NCI-H2107 (cell line): Measurements from ENCODE around the gene HOMEZ.

Source experiments
- DNase-seq: peaks from one replicate; lab custom pipeline; 2025; lab: John Stamatoyannopoulos, UW

HOMEZ gene

DNA sequence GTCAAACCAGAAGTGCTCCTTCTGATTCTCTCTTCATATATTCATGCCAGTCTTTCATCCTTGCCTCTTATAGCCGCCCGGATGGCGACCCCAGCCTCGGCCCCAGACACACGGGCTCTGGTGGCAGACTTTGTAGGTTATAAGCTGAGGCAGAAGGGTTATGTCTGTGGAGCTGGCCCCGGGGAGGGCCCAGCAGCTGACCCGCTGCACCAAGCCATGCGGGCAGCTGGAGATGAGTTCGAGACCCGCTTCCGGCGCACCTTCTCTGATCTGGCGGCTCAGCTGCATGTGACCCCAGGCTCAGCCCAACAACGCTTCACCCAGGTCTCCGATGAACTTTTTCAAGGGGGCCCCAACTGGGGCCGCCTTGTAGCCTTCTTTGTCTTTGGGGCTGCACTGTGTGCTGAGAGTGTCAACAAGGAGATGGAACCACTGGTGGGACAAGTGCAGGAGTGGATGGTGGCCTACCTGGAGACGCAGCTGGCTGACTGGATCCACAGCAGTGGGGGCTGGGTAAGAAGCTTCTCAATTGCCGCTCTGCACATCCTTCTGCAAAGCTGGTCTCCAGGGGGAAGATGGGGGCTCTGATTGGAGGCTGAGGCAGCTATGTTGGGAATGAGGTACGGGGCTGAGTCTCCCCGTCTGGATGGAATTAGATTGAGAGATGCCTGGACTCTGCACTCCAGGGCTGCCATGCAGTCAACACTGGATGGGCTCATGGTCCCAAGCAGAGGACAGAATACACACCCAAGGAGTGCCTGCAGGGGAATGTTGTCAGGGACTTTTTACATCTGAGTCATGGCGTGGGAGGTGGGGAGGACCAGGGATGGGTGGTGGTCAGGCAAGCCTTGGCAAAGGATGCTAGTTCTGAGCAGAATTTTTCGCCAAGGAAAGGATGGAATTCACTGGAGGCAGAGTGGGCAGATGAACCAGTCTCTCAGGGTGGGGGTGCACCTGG lies 22.0 kb upstream of the HOMEZ start:
- DNase-seq: no peak

DNA sequence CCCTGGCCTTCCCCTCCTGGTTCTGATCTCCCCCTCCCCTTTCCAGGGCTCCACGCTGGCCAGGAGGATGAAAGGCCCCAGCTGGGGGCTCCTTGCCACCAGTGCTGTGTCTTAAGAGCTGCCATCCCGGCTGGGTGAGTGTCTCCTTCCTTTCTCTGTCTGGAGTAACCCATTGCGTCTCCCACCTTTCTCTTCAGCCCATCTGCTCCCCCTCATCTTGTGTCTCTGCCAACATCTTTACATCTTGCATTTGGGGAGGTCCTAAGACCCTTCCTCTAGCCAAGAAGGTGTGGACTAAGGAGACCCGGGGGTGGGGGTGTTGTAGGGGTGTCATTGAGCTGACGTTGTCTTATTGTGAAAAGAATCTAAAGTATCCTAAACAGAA lies 21.2 kb upstream of the HOMEZ start:
- no peak for DNase-seq

DNA sequence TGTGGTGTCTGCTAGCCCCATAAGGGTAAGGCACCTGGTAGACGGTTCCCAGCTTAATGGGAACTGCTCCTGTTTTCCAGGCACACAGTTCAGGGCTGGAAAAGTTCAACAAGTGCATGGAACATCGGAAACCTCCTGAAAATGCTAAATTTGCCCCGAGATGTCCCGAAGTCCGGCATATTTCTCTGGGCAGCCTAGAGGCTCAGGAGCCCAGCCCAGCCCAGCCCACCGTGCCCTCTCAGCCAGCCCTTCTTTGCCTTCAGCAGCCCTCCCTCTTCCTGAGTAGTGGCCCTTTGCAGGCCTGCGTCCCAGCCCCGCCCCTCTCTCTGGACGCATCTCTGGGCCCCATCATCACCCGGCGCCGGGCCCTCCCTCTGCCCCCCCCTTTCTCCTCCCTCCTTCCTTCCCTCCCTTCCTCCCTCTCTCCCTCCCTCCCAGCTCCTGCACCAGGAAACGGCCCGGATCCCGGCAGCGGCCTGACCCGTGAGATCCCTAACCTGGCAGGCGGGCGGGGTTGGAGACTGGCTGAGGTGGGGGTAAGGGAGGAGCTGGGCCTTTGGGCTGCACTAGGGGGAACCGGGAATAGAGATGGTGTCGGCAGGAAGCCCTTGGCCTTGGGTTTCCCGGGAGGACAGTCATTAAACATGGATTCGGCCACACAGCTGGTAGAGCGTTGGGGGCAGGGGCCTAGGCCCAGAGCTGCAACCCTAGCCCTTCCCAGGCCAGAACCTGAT lies 20.6 kb upstream of the HOMEZ start, which contains the start of gene BCL2L2:
BCL2L2 (plus strand) TSS at position 422 of the 734 bp plus-strand sequence. CDS start 935 bp downstream, outside the sequence.
- peak; percentile 90 for DNase-seq

DNA sequence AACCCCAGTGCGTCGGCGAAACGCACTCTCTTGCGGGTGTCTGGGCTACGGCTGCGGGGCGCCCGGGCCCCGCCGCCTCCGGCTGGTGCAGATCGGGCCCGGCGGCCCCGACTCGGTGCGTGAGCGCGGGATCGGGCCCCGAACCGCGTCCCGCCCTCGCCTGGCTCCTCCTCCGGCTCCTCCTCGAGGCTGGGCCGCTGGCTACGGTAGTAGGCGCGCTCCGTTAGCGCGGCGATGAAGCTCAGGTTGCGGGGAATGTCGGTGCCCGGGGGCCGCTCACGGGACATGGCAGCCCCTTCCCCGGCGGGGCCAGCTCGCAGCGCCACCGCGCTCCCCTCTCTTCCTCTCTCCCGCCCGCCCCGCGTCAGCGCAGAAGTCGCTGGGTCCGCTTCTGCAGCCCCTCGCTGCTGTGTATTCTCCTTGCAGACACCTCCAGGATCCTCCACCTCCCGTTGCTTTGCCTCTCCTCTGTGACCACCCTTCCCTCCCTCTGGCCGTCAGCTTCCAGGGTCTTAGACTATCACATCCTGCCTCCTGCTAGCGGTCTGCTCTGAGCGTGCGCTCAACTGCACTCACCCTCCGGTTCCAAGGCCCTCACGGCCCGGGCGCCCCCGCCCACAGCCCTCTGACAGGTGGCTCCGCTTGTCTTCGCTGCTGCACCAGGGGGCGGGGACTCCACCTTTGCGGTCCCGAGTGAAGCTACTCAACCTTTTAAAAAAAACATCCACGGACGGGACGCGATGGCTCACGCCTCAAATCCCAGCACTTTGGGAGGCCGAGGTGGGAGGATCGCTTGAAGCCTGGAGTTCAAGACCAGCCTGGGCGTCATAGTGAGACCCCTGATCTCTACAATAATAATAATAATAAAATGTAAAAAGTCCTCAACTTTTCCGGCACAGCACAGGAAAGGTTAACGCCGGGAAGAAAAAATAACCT lies 16.6 kb upstream of the HOMEZ start, which contains the start of gene PPP1R3E:
PPP1R3E (minus strand) TSS at position 570 of the 936 bp plus-strand sequence; CDS start at position 287, 283 bp downstream.
- DNase-seq: peak; percentile 71

DNA sequence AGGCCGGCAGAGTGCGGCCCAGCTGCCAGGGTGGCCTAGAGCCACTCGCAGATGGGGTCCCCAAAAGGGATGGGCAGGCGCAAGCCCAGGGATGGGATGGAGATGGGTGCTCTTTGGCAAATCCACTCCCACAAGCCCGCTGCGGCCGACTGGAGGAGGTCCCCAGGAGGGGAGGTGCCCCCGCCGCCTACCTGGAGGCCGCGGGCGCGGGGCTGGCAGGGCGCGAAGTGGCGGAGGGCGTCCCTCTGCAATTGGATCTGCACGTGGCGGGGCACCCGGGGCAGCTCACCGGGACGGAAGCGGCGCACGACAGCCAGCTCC lies 16.0 kb upstream of the HOMEZ start:
- no peak for DNase-seq

DNA sequence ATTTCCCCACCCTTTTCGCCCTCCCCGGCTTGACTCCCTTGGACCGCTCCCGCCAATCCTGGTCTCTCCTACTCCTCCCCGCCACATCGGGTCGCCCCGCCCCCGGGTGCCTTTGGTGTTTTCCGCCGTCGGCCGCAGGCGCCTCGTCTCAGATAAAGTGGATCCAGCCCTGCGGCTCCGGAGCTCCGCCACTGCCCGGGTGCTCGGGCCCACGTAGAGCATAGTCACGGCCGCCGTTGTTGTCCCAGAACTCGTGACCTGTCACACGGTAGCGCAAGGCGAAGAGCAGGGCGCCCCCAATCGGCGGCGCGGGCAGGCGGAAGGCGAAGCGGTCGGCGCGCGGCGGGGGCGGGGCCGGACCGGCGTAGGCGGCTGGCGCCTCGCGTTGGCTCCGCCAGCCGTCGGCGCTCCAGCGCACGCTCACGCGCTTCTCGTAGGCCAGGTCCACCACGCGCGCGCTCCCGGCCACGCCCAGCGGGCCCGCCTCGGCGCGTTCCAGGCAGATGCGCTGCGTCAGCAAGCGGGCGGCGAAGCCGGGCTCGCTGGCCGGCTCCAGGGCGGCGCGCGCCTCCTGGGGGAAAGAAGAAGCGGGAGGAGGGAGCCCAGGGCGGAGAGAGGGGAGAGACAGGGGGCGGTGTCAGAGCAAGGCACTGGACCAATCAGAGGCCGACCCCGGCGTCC lies 15.5 kb upstream of the HOMEZ start:
- DNase-seq: peak; percentile 100

DNA sequence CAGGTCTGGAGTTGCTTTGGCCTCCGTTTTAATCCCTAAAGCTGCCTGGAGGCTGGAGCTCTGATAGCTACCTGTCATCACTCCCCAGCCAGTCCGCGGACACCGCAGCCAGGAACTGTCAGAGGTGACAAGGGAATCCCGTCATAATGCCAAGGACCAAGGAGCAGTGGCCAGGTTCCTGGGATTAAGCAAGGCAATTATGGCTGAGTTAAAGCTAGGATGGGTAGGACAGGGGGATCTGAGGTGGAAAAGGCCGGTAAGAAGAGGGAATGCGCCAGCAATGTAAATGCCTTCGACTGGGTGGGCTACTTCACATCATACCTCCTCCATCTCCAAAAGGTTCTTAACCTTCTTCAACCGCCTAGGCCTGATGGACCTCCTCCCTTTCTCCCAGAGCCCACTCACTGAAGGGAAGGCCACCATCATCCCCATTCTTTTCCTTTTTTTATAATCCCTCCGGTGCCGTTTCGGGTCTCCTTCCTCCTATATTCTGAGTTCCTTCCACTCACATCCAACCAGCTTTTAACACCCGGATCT lies 14.8 kb upstream of the HOMEZ start:
- DNase-seq: no peak

DNA sequence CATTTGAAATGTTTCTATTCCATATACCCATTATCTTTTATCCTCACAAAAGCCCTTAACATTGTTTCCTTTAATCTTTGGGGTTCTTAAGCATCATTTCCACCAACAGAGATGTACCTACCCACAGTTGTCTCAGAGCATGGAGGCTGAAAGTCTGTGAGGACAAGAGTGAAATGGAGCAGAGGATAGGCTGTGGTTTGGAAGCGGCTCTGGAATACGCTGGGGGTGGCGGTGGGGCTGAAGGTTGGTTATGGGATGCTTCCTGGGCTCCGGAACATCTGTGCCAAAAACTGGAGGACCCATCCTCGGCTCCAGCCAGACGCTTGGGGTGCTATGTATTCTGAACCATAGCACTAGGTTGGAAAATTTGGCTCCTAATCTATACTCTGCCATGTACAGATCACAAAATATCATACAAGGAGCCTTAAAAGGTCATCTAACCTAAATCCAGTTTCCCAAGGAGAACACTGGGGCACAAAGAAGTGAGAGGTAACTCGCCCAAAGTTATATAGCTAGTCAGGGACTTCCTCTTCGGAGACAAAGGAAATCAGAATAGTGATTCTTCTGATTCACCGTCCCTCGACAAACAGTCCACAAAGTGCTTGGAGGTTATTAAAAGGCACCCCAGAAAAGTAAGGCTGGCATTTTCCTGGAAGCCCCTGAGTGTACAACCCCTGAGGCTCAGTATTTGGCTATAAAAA lies 14.2 kb upstream of the HOMEZ start:
- no peak for DNase-seq

DNA sequence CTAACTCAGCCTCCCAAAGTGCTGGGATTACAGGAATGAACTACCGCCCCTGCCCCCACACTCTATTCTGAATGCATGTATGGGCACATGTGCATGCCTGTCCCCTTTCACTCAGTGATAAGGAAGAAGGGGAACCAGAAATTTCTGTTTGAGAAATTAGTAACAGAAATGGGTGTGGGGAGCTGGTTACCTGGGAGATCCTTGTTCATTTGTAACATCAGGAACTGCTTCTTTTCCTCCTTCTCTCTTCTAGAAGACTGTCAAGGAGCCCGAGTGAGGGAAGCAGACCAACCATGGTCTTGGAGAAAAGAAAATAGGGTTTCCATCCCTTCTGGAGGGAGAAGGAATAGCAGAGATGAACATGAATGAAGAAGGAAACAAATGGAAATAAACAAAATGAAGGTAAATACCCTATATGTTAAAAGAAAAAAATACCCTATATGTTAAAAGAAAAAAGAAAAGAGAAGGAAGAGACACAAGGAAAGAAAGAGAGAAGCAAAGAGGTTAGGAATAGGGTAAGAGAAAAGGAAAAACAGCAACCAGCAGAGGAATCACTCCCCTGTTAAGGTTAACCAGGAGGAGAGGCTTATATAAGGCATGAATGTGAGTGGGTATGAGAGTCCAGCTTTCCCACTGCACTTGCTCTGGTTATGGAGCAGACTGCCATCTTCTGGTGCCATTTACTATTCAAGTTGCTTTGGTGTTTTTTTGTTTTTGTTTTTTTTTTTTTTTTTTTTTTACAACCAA lies 13.5 kb upstream of the HOMEZ start:
- no peak for DNase-seq

DNA sequence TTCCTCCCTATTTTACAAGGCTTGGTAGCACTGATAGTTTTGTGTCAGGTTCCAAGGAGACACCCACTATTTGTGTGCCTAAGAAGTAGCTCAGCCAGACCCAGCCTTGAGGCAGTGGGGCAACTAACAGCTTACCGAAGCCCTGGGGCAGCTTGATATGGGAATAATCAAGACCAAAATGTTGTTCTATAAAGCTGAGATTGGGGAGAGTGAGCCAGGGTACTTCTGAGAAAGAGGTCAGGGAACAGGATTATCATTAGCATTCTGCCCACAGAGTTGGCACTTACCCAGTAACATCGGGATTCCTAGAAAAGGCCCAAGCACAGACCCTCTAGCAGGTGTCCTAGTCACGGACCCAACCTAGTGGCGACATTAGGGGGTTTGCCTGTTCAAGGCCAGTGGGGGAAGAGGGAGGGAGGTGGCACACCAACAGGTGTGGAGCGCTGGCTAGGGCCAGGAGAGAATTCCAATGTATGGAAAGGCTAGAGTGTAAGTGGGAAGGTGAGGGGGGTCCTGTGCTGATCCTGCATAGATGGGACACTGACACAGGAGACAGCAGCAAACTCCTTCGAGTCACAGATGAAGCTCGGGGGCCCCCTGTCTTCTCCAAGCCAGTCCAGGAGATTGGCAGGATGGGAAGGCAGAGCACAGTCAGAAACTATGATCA lies 11.8 kb upstream of the HOMEZ start:
- DNase-seq: no peak

DNA sequence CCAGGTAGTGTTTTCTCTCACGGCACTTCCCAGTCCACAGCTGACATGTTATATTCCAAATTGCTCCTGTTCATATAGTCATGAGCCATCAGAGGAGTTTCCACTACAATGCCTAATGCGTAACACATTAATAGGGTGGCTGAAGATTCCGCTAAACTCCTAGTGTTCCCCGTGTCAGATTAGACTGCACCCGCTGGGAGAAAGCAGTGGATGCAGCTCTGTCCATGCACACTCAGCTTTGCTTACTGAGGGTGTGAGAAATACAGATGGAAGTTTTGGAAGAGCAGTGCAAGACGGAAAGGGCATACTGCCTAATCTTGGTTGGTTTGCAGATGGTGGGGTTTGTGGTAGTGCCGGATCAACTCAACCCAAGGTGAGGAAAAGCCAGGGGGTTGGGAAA lies 11.2 kb upstream of the HOMEZ start:
- DNase-seq: no peak

DNA sequence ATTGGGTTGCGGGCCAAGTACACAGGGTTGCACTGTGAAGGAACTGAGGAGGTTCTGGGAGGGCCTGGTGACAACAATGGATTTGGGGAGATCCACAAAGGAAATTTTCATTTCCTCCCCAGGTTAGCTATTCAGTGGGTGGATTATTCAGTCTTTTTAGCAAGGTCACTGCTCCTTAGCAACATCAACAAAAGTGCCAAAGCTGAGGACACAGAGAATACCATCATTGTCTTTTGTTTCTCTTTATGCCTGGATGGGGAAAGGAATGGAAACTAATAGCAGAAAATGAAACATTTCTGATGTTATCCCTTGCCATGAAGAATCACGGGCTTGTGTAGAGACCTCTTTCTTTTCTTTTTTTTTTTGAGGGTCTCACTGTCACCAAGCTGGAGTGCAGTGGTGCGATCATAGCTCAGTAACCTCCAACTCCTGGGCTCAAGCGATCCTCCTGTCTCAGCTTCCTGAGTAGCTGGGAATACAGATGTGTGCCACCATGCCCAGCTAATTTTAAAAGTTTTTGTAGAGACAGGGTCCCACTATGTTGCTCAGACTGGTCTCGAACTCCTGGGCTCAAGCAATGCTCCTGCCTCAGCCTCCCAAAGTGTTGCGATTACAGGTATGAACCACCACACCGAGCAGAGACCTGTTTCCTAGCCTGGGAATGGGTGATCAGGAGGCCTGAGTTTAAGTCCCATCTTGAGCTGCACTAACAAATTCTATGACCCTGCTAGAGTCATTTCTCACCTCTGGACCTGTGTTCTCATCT lies 10.3 kb upstream of the HOMEZ start:
- no peak for DNase-seq

DNA sequence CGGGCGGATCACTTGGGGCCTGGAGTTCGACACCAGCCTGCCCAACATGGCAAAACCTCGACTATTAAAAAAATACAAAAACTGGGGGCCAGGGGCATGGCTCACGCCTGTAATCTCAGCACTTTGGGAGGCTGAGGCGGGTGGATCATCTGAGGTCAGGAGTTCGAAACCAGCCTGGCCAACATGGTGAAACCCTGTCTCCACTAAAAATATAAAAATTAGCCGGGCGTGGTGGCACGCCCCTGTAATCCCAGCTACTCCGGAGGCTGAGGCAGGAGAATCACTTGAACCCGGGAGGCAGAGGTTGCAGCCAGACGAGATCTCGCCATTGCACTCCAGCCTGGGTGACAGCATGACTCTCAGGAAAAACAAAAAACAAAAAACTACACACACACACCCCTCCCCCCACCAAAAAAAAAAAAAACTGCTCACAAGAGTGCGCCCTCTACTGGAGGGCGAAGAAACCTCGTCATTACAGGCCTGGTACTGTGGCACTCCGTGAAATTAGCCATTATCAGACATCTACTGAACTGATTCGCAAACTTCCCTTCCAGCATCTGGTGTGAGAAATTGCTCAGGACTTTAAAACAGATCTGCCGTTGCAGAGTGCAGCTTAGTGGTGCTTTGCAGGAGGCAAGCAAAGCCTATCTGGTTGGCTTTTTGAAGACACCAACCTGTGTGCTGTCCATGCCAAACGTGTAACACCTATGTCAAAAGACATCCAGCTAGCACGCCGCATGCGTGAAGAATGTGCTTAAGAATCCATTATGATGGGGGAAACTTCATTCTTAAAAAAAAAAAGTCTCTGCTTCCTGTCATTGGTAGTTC lies 9.0 kb upstream of the HOMEZ start:
- DNase-seq: peak; percentile 23

DNA sequence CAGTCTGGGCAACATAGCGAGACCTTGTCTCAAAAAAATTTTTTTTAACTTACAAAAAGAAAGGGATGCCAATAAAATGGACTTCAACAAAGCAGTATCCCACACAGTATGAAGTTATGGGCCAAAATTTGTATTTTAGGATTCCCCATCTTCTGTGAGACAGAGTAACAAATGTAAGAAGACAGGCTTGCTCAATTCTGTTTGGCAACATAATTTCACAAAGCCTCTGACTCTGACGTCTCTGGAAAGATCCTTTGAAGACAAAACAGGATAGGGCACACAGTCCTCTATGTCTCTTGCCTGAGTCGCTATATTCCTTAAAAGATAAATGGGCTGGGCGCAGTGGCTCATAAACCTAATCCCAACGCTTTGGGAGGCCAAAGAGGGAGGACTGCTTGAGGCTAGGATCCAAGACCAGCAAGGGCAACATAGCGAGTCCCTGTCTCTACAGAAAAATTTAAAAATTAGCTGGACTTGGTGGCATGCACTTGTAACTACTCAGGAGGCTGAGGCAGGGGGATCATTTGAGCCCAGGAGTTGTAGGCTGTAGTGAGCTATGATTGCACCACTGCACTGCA lies 1.1 kb upstream of the HOMEZ start:
- no peak for DNase-seq

DNA sequence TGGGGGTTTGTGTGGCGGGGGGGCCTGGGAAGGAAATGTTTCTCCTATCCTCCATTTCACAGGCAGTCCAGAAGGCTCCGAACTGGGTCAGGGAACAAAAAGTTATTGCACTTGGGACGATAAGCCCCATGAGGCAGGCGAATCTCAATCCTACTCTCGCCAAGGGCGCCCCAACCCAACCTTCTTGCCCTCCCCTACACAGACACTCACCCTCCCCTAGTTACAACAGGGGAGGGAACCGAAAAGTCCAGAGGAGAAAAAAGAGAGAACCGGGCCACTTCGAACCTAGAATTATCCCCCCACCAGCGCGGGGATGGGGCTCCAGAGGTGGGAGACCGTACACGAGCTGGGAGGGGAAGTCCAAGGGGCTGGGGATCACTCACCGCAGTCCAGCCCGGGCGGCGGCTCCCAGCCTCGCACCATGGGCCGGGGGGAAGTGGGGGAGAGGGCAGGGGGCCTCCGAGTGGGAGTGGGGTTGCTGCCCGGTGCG lies 357 bp downstream of the HOMEZ start:
- DNase-seq: no peak

DNA sequence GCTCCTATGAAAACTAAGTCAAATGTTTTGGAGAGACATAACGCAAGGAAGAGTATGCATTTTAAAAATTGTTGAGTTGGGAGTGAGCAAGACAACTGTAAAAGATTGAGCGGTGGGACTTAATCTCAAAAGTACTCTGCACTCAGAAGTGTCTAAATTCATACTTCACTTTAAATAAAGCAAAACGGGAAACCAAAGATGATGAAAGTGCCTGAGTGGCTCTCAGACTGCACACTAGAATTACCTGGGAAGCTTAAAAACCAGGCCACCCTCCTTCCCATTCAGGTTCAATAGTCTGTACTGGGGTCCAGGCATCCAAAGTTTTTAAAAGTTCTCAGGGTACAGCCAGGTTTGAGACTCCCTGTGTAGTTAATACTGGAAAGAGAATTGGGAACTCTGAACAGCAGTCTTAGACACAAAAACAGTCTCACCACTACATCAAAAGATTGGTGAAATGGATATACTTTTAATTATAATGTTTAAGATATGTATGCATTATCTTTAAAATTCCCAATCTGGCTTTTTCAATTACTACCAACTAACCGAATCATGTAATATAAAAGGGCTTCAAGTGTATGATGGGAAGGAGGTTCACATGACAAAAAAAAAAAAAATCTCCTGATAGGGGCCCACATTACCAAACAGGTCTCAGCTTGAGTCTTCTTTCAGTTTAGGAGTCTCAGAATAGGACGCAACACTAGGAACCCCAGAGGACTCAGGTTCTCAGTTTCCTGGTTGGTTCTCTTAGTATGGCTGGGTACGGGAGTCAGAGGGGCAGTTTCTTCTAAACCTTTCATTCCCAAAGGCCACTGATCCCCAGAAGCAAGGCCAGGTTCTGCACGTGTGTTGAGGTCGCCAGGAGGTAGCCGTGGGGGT lies 1.0 kb downstream of the HOMEZ start:
- no peak for DNase-seq
